HG03045 (cell line): ENCODE results near the gene ICOS.

Source experiments
- ATAC-seq: cut with Tn5 transposase; IDR thresholded peaks from one replicate; pipeline ENCODE4 v1.9.1; 2021; ENCODE audit warnings: mild to moderate bottlenecking, moderate library complexity; ENCODE audit not compliant: unreplicated experiment

Gene ICOS

DNA sequence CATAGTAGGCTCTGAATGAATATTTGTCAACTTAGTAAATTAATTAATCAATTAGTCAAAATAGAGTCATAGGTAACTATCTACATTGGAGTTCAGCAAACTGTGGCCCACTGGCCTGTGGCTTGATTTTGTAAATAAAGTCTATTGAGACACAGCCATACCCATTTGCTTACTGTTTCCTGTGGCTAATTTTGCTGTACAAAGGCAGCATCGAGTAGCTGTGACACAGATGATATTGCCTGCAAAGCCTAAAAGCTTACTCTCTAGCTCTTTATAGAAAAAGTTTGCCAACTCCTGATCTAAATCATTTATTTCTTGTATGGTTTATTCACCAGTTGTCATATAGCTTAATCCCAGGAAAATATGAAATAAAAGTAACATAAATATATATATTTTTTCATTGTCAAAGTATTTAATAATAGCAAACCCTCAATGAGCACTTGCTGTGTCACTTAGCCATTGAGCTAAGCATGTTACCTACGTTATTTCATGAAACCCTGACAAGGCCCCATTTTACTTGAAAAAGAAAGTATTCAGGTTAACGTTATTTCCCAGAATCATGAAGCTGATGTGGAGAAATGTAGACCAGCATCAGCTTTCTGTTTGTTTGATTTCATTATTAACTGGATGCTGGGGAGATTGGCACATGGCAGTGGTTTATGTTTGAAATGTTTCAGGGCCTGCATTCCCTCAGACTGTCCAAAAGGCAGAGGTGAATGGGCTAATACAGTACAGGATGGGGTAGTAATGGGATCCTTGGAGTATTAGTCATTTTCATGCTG, 69.6 kb downstream of the ICOS start:
- no peak for ATAC-seq

- no peak for ATAC-seq
These were observed 71.8 kb downstream of the ICOS start for GRCh38 chr2:204008352-204008751.

GRCh38 chr2:204010628-204011560, 74.3 kb downstream of the ICOS start:
- no peak for ATAC-seq
